ENCODE measurements around the gene ARID4A. TPM values are rescaled to one million over a fixed set of nuclear protein-coding genes. Genes with fewer than 3 reads are reported as not detected.
"Not testable (repeated sequence)": the region's sequence is repeated elsewhere in the genome, so short reads cannot be mapped to it uniquely, and the experiment has no call there.

Gene ARID4A
- polyA plus RNA-seq, 1 donor from 2014 or later = 37.1 TPM

- not testable (repeated sequence) for H3K27me3 Mint-ChIP-seq, H3K27ac Mint-ChIP-seq, H3K9me3 Mint-ChIP-seq
- Mint-ChIP-seq H3K4me3 (peak overlapping the region in 1 of 4 donors; percentile 54), H3K36me3 (peaks cover 13% of the 10 kb centered on the region), H3K4me1 (peaks cover 15 to 19% (median 17%) of the 10 kb centered on the region in 3 donors)
Observed at GRCh38 chr14:58416934-58417333, 118.6 kb downstream of the ARID4A start.

Other genes with a start within 250 kb of the ARID4A start
- gene ARMH4, start 146.3 kb upstream of the ARID4A start, polyA plus RNA-seq = 0.50 TPM
- 49.9 TPM for gene ACTR10, start 98.4 kb upstream of the ARID4A start, polyA plus RNA-seq
- 120 TPM for gene PSMA3, start 53.7 kb upstream of the ARID4A start, polyA plus RNA-seq
- not detected for gene TOMM20L, start 97.4 kb downstream of the ARID4A start, polyA plus RNA-seq
- gene TIMM9, start 129.0 kb downstream of the ARID4A start, polyA plus RNA-seq = 76.1 TPM
- gene KIAA0586, start 129.2 kb downstream of the ARID4A start, polyA plus RNA-seq = 17.5 TPM

All from IgD-negative memory B cell (primary cell).